Kidney glomerular epithelial cell (primary cell): Measurements from ENCODE around the gene POLR2F.
"Not testable (repeated sequence)": the region's sequence is repeated elsewhere in the genome, so short reads cannot be mapped to it uniquely, and the experiment has no call there.

Source experiments
- DNase-seq: peaks from one replicate; lab custom pipeline; 2025; lab: John Stamatoyannopoulos, UW

The POLR2F gene

DNA sequence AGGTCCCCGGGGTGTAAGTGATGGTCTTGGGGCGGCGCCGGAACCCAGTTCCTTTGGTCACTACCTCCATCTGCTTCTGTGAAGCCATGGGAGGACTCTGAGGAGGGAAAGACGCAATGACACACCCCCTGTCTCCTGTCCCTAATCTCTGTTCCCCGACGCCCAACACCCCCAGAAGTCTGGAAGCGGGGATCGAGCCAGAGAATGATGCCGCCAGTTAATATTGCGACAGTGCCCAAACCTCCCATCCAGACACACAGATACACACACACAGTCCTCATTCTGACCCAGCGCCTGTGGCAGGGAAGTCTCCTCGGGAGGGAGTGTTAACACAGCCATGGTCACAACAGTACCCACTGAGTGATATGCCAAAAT is 450 bp upstream of the POLR2F start:
- DNase-seq, result no peak

DNA sequence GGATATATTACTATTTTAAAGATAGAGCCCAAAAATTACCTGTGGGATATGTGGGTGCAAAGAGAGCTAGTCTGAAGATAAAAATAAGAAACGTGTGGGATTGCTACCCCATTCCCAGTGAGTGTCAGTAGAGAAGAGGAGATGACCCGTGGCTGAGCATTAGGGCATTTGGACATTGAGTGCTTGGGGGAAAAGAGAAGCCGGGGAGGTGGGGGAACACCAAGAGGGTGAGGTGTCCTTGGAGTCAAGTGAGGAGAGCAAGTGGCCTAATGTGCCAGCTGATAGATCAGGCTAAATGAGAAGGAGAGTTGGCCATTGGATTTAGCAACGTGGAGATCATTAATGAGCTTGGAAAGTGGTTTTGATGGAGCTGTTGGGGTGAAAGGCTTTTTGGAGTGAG is 1.2 kb downstream of the POLR2F start:
- DNase-seq, result no peak

DNA sequence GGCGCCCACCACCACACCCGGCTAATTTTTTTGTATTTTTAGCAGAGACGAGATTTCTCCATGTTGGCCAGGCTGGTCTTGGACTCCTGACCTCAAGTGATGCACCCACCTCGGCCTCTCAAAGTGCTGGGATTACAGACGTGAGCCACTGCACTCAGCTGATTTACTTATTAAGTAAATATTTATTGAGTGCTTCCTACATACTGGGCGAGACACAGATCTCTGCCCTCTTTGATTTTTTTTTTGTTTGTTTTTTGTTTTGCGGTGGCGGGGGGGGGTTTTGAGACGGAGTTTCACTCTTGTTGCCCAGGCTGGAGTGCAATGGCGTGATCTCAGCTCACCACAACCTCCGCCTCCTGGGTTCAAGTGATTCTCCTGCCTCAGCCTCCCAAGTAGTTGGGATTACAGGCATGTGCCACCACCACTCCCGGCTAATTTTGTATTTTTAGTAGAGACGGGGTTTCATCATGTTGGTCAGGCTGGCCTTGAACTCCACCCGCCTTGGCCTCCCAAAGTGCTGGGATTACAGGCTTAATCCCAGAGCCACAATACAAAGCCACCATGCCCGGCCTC is 2.4 kb downstream of the POLR2F start:
- DNase-seq, result not testable (repeated sequence)

DNA sequence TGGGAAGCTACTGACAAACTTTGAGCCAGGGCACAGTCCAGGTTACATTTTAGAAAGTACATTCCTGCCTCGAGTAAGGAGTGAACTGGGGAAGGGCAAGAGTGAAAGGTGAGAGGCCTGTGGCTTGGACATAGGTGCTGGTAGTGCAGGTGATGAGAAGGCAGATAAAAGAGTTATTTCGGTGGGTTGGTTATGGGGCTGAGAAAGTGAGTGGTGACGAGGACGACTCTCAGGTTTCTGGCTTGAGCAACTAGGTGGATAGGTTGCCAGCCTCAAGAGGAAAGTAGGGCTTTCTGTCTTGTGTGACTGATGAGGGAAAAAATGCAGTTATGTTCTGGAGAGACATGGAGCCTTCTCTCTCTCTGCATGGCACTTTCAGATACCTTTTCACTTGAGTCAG is 3.7 kb downstream of the POLR2F start:
- DNase-seq, result no peak

DNA sequence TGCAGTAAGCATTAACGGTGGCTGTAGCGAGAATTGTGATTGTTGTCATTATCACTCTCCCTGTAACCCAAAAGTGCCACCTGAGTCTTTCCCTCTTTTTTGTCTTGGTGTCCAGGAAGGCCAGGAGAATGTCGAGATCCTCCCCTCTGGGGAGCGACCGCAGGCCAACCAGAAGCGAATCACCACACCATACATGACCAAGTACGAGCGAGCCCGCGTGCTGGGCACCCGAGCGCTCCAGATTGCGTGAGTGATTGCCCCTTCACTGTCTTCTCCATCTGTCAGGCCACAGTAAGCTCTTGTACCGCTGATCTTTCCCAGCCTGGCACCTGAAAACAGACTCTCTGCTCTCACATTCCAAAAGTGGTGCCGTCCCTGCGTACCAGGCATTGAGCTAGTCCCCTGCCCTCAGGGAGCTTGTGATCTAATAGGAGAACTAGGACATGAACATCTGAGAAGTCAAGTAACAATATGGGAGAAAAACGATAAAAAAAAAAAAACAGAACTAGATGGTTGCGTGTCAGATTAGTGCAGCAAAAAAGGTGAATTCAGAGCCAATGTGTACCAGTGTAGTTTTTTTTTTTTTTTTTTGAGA is 5.8 kb downstream of the POLR2F start:
- DNase-seq, result no peak

DNA sequence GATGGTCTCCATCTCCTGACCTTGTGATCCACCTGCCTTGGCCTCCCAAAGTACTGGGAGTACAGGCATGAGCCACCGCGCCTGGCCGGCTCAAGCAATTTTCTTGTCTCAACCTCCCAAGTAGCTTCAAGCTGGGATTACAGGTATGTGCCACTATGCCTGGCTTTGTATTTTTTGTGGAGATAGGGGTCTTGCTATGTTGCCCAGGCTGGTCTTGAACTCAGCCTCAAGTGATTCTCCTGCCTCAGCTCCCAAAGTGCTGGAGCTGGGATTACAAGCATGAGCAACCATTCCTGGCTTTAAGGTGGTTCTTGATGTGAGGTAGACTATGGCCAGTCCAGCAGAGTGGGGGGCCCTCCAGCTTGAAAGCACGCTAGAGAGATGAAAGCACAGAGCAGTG is 7.6 kb downstream of the POLR2F start:
- DNase-seq, result no peak

DNA sequence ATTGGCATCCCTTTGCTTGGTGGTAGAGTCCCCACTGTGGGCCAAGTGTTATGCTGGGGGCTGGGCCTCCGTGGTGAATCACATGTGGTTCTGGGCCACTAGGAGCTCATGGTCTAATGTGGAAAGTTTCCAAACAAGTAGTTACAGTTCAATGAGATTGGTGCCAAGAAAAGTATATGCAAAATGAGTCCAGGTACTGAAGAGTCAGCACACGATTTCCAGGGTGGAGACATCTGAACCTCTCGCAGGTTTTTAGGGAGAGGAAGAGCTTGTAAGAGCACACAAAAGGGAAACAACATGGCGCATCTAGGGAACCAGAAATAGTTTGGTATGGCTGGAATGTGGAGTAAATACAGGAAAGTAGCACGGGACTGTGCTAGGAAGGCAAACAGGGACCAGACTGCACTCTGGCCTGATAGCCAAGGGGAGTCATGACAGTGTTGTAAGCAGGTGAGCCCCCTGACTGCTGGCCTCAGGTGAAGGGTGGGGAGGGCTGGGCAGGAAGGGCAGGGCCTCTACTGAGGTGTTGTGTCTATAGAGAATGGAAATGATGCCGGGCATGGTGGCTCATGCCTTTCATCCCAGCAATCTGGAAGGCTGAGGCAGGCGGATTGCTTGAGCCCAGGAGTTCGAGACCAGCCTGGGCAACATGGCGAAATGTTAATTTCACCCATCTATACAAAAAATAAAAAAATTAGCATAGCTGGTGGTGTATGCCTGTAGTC is 12.6 kb downstream of the POLR2F start:
- no peak for DNase-seq

DNA sequence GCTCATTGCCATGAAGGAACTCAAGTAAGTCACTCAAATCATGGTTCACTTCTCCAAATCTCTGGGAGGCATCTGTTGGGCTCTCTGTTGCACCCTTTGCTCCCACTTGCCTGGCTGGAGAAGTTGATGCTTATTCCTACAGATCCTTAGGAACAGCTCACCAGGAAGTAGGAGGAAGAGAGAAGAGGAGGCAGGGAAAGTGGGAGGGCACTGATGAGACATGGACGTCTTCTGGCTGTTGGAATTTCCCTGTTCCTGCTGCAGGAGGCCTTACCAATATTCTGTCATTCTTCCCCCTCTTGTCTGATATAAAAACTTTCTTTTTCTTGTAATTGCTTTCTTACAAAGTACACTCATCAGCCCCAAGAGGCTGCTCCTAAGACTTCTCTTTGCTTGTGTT is 13.6 kb downstream of the POLR2F start:
- no peak for DNase-seq

DNA sequence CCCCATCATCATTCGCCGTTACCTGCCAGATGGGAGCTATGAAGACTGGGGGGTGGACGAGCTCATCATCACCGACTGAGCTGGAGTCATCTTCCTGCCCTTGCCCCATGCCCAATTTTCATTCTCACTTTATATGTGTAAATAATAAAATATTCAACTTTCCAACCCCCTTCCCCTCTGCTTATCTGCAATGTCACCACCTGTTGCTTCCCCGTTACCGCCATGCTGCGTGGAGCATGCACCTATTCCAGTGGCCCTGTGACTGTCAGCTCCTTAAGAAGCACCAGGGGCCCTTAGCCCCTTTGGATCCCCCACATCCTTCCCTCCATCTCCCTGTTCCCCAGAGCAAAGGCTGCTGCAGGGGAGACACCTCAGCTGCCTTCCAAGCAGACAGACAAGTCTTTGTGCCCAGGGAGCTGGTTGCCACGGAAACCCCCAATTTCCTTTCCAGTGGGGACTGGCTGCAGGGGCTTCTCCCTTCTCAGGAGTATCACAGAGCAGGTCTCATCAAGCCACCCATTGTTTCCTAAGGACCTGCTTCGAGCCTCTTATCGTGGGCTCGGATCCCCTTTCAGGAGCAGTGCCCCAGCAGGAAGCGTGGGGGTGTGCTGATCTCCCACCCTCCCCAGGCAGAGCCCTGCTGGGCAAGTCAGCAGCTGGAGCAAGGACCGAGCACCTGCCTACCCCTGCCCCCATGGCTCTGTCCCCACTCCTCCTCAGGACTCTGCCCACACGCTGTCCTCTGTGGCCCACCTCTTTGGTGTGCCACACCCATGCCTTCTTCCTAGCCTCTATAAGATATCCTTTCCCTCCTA is 14.3 kb downstream of the POLR2F start:
- no peak for DNase-seq

DNA sequence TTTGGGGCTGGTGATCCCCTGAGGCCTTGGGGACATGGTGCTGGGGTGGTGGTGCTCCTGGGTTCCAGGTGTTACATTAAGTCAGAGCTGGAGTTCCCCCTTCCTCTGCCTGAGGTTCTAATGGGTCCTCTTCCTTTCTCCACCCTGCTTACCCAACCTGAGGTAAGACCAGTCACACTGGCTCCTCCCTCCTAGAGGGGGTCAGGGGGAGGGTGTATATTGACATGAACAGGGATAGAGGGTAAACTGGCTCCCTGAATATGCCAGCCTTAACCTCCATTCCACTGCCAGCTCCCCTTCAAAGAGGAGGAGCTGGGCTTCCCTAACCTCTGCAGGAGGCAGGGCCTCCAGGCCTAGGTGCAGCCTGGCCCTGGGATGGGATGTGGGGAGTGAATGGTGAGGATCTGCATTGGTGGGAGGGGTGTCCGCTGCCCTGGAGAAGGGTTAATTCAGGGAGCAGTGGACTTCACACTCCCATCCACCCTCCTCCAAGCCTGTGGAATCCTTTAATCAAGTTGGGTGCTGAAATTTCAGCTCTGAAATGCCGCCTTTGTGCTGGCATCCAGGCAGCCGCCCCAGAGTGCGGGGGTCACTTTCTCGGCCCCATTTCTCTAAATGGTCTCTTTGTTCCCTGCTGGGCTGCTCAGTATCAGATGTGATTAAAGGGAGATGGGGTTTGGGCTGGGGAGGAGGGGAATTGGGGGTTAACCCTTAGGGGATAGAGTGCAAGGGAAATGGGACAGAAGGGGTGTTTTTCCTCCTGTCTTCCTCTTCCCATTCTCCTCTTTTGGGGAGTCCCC is 15.2 kb downstream of the POLR2F start:
- no peak for DNase-seq

DNA sequence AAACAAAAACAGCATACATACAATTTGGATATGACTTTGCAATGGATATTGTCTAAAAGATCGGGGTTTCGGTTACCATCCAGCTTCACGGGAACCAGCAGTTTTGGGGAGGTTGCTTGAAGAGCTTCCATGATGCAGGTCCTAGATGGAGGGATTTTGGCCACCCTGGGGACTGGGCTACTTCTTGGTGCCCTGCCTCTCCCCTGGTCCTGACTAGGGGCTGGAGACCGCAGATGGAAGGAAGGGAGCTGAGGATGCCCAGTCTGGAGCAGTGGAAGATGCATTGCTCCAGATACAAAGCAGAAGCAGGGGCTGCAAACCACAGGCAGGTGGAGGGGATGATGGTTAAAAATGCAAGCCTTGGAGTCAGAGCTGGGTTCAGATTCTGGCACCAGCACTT is 17.4 kb downstream of the POLR2F start:
- no peak for DNase-seq

DNA sequence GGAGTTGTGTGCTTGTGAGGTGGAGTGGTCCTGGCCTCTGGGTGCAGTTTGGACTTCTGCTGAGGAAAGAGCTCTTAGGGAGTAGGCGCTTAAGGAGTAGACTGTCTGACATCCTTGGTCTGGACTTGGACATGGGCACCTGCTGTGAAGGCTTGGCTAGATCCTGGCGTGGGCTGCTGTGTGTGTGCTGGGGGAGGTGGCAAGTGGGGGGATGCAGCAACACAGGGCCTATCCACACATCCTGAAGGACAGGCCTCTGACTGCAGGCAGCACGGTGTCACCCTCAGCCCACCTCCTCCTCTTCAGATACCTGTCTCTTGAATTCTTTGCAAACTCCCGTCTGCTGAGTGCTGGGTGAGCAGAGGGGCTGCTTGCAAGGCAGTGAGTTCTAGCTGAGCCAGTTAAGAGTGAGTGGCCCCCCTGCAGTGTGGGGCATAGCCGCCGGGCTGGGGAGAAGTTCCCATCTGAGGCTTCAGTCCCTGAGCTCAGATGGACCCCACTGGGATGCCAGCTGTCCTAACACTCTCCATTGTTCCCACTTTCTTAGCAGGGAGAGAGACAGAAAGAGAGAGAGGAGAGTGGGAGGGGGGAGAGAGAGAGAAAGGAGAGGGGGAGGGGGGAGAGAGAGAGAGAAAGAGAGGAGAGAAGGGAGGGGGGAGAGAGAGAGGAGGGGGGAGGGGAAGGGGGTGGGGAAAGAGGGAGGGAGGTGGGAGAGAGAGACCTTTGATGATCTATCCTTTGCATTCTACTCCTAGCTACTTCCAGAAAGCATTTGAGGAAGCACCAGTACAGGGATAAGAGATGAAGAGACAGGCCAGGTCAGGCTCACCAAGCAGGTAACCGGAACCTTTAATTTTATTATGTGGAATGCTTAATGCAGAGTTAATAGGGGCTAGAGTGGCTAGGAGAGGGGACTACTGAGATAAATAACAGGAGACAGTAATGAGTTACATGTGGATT is 18.3 kb downstream of the POLR2F start:
- no peak for DNase-seq

DNA sequence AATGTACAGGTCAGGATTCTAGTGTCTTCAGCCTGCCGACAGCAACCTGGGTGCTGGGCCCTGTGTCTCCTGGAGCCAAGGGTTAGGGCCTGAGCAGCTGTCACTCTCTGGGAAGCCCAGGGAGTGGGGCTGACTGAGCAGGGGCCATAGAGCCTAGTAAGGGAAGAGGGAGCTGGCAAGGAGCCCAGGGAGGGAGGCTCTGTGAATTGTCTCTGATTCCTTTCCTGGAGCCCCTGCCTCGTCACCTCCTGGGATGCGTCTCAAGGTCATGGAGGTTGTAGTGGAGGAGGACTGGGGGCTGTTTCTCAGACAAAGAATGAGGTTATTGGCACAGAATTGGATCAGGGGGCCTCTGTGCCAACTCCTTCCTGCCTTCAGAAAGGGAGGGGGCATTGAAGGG is 19.0 kb downstream of the POLR2F start:
- DNase-seq, result no peak

DNA sequence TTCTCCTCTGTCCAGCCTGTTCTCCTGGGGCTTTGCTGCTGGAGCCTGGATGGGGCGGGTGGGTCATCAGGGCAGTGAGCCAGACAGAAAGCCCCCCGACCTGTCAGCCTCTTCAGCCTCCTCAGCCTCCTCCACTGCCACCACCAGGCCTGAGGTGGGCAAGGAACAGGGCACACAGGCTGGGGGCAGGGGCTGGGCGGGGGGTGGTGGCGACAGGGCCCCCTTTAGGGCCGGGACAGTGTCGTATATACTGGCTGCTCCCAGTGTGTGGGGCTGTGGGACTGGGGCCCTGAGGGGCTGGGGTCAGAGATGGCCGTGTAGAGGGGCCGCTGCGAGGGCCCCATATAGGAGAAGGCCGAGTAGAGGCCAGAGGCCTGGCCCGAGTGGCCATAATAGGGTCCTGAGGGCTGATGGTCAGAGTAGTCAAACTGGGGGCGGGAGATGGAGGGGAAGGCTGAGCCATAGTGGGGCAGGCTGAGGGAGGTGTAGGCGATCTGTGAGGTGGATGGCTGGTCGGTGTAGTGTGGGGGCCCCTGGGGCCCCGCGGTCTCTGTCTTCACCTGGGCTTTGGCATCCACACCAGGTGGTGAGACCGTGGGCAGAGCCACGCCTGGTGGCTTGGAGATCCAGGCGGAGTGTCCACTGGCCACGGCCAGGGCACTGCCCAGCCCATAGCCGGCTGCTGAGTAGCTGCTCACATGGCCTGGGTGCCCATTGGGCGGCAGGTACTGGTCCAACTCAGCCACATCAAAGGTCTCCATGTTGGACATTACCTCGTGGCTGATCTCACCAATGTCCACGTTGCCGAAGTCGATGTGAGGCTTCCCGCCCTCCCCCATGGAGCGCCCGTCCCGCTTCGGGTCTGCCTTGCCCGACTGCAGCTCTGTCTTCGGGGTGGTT is 20.0 kb downstream of the POLR2F start:
- DNase-seq, result no peak

DNA sequence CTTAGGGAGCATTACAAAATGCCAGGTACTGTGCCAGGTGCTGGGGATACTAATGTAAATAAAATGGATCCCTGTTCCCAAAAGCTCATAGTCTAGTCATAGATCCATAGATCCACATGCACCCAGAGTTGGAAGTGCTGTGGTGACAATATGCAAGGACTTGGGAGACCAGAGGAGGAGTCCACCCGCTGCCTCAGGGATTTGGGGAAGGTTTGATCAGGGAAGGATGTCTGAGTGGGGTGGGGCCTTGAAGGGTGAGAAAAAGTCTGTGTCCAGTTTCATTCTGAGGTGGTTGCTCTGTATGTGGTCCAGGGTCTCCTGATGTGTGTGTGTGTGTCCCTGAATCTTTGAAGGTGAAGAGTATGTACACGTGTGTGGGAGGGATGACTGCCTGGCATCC is 21.7 kb downstream of the POLR2F start:
- no peak for DNase-seq

DNA sequence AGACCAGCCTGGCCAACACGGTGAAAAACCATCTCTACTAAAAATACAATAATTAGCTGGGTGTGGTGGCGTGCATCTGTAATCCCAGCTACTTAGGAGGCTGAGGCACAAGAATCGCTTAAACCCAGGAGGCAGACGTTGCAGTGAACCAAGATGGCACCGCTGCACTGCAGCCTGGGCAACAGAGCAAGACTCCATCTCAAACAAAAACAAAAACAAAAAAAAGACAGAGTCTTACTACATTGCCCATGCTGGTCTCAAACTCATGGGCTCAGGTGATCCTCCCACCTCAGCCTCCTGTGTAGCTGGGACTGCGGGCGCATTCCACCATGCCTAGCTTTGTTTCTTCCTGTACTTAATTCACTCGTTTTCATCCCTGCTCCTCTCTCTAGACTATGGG is 22.5 kb downstream of the POLR2F start:
- DNase-seq, result not testable (repeated sequence)

DNA sequence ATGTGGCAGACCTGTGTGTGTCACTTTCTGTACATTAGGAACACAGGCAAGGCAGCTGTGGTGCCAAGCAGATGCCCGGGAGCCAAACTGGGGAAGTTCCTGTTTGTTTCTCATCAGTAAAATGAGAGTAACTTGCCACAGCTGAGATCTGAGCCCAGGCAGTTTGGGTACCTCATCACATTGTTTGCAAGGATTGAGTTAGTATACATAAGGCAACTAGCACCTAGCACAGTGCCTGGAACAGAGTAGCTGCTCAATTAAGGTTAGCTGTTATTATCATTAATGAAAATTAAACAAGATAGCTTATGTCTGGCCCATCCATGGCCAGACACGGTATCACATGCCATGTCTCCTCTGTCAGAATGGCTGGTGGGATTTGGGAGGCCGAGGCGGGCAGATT is 23.0 kb downstream of the POLR2F start:
- DNase-seq, result no peak

DNA sequence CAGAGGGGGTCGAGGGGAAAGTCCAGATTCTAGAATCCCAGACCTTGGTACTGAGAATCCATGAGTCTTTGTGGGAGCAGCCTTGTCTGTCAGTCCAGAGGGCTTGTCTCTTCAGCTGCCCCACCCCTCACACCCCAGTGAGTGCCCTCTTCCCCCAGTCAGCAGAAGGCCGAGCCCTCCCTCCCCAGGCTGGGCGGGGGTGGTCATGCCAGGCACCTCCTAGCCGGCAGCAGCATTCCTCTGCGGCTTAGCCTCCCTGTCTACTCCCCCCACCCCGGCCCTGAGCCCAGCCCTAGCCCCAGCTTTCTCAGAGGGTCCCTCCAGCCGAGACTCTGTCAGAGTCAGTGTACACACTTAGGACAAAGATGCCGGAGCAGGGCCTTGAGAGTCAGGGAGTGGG is 26.3 kb downstream of the POLR2F start:
- DNase-seq, result no peak

DNA sequence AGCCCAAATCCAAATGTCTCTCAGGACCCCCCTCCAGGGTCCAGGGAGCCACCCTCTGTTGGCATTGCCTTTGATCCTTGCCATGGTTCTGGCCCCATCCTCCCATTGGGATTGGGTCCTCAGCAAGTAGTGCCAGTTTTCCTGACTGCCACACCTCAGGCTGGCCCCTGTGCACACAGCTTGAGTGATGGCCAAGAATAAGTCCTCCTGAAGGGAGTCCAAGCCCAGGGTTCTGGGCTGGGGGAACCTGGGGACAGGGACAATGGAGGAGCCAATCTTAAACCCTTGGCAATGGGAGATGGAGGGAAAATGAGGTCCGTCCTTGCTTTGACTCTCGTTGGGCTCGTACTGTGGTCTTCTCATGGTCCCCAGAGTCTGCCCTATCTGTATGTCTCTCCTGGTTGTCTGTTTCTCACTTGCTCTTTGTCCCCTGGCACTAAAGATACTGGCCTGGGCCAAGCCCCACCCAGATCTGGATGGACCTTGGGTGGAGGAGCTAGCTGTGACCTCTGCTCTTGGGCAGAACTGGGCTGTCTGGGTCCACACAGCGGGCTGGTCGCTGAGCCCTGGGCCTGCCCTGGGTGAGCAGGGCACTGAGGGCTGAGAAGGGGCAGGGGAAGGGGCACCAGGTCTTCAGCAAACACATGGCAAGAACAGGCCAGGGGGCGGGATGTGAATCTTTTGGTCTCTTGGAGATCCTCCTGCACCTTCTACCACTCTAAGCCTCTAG is 27.9 kb downstream of the POLR2F start:
- no peak for DNase-seq
